Measurements from ENCODE around the gene CASP8.
"Not testable (repeated sequence)": the region's sequence is repeated elsewhere in the genome, so short reads cannot be mapped to it uniquely, and the experiment has no call there.

The CASP8 gene

GRCh38 chr2:201266629-201267028 is 6.3 kb downstream of the CASP8 start:
- in situ Hi-C loops (cut with MboI; ENCODE audit: low sequenced_read_pairs) = no loop called here

- in situ Hi-C loops (cut with MboI; ENCODE audit: low sequenced_read_pairs) = no loop called here
Observed at GRCh38 chr2:201267278-201268030, 7.1 kb downstream of the CASP8 start.

GRCh38 chr2:201269764-201270163 is 9.4 kb downstream of the CASP8 start:
- in situ Hi-C loops (cut with MboI; ENCODE audit: low sequenced_read_pairs) = no loop called here

GRCh38 chr2:201270293-201271001 is 10.1 kb downstream of the CASP8 start:
- in situ Hi-C loops (cut with MboI; ENCODE audit: low sequenced_read_pairs) = no loop called here

GRCh38 chr2:201271917-201272316 is 11.6 kb downstream of the CASP8 start:
- in situ Hi-C loops (cut with MboI; ENCODE audit: low sequenced_read_pairs) = no loop called here

- in situ Hi-C loops (cut with MboI; ENCODE audit: low sequenced_read_pairs) = no loop called here
Observed at GRCh38 chr2:201273330-201273983, 13.1 kb downstream of the CASP8 start.

- in situ Hi-C loops (cut with MboI; ENCODE audit: low sequenced_read_pairs) = no loop called here
Observed at GRCh38 chr2:201275069-201275468, 14.7 kb downstream of the CASP8 start.

- in situ Hi-C loops (cut with MboI; ENCODE audit: low sequenced_read_pairs) = no loop called here
Observed at GRCh38 chr2:201275990-201276389, 15.7 kb downstream of the CASP8 start.

GRCh38 chr2:201276511-201276910 is 16.2 kb downstream of the CASP8 start:
- in situ Hi-C loops (cut with MboI; ENCODE audit: low sequenced_read_pairs) = no loop called here

- in situ Hi-C loops (cut with MboI; ENCODE audit: low sequenced_read_pairs) = no loop called here
Observed at GRCh38 chr2:201279079-201279478, 18.7 kb downstream of the CASP8 start.

GRCh38 chr2:201280191-201281040 is 20.1 kb downstream of the CASP8 start:
- in situ Hi-C loops (cut with MboI; ENCODE audit: low sequenced_read_pairs) = no loop called here

- in situ Hi-C loops (cut with MboI; ENCODE audit: low sequenced_read_pairs) = no loop called here
Observed at GRCh38 chr2:201285499-201285898, 25.2 kb downstream of the CASP8 start.

GRCh38 chr2:201290457-201291148 is 30.3 kb downstream of the CASP8 start:
- in situ Hi-C loops (cut with MboI; ENCODE audit: low sequenced_read_pairs) = not testable (repeated sequence)

- in situ Hi-C loops (cut with MboI; ENCODE audit: low sequenced_read_pairs) = no loop called here
Observed at GRCh38 chr2:201298462-201299052, 38.2 kb downstream of the CASP8 start.

GRCh38 chr2:201299929-201300328 is 39.6 kb downstream of the CASP8 start:
- in situ Hi-C loops (cut with MboI; ENCODE audit: low sequenced_read_pairs) = not testable (repeated sequence)

- in situ Hi-C loops (cut with MboI; ENCODE audit: low sequenced_read_pairs) = no loop called here
Observed at GRCh38 chr2:201307876-201308275, 47.5 kb downstream of the CASP8 start.

GRCh38 chr2:201308914-201309313 is 48.6 kb downstream of the CASP8 start:
- in situ Hi-C loops (cut with MboI; ENCODE audit: low sequenced_read_pairs) = no loop called here

GRCh38 chr2:201313362-201313761 is 53.0 kb downstream of the CASP8 start:
- in situ Hi-C loops (cut with MboI; ENCODE audit: low sequenced_read_pairs) = no loop called here

GRCh38 chr2:201319511-201319910 is 59.2 kb downstream of the CASP8 start:
- in situ Hi-C loops (cut with MboI; ENCODE audit: low sequenced_read_pairs) = no loop called here

- in situ Hi-C loops (cut with MboI; ENCODE audit: low sequenced_read_pairs) = no loop called here
Observed at GRCh38 chr2:201320257-201320656, 59.9 kb downstream of the CASP8 start.
